ENCODE measurements around the gene ABHD3. TPM values are rescaled to one million over a fixed set of nuclear protein-coding genes. Genes with fewer than 3 reads are reported as not detected.
A peak's percentile ranks its signal among the peaks of the same experiment; 100 is the strongest.
"Not testable (repeated sequence)": the region's sequence is repeated elsewhere in the genome, so short reads cannot be mapped to it uniquely, and the experiment has no call there.

Gene ABHD3, protein sequence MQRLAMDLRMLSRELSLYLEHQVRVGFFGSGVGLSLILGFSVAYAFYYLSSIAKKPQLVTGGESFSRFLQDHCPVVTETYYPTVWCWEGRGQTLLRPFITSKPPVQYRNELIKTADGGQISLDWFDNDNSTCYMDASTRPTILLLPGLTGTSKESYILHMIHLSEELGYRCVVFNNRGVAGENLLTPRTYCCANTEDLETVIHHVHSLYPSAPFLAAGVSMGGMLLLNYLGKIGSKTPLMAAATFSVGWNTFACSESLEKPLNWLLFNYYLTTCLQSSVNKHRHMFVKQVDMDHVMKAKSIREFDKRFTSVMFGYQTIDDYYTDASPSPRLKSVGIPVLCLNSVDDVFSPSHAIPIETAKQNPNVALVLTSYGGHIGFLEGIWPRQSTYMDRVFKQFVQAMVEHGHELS
- total RNA-seq = 13.4 TPM

DNA sequence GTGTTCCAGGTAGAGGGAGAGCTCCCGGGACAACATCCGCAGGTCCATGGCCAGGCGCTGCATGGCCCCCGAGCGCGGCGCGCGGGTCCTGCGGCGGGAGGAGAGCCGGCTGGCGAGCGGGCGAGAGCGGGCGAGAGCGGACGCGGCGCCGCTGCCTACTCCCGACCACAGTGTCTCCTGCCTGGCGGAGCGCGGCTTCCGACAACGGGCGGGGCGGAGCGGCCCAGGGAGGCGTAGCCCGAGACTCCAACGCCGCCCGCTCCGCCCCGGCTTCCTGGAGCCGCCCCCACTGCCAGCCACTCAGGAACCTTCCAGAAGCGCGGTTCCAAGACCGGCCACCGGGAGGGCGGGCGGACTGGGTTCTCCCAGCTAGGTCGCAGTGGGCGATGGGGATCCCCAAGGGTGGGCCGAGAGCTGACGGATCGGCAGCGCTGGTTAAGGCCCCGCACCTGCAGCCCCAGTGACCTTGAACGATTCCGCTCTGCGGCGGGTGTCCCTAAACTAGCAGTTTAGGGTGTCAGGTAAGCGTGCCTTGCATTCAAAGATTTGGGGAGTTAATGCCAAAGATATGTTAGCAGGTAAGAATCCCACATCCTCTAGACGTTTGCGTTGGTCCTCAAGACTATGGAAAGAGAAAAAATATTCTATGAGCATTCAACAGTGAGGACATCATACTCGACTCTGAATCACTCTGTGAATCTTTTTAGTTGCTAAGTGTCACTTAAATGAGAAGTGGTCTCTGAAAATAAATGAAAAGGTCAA, at the start of gene ABHD3:
ABHD3 (minus strand) TSS at position 172 of the 762 bp plus-strand sequence; CDS start at position 63, 109 bp downstream.
- DNase-seq = peak; percentile 89

DNA sequence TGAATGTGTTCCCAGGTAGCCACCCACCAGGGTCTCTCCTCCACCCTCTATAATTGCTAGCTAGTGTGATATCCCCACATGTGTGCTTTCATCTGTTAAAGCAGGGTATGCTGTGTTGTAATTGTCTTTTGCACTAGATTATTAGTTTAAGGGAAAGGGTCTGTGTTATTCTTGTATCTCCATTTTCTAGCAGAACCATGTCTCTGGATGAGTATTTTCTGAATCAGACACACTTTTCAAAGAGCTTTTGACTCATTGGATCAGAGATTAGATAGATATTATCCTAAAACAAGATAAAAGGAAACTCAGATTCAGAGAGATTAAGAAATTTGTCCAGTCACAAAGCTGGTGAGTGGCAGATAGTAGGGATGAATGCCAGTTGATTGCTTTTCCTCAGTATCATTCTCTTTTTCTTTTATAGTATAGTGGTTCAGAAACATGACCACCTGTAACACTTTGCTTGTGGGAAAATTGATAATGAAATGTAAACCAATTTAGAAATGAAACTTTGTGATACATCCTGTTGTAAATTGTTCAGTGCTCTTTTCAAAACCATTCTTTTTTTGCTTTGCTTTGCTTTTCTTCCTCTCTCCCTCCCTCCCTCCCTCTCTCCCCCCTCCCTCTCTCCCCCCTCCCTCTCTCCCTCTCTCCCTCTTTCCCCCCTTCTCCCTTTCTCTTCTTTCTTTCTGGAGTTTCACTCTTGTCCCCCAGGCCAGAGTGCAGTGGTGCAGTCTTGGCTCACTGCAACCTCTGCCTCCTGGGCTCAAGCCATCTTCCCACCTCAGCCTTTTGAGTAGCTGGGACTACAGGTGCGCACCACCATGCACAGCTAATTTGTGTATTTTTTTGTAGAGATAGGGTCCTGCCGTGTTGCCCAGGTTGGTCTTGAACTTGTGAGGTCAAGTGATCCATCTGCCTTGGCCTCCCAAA, 43.5 kb upstream of the ABHD3 start:
- DNase-seq = no peak

DNA sequence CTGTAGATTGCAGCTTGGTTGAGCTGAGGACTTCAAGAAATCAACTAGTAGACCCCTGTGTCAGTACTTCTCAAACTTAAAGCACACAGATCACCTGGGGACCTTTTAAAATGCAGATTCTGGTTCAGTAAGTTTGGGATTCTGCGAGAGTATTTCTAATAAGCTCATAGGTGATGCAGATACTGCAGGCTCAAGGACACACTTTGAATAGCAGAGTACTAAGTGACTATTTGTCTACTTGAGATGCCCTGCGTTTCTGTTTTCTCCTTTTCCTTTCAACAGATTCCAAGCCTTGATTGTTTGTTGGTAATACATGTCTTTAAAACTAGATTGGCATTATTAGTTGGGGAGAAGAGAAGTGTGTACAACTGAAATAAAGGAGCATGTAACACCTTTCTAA, 42.7 kb upstream of the ABHD3 start:
- no peak for DNase-seq

DNA sequence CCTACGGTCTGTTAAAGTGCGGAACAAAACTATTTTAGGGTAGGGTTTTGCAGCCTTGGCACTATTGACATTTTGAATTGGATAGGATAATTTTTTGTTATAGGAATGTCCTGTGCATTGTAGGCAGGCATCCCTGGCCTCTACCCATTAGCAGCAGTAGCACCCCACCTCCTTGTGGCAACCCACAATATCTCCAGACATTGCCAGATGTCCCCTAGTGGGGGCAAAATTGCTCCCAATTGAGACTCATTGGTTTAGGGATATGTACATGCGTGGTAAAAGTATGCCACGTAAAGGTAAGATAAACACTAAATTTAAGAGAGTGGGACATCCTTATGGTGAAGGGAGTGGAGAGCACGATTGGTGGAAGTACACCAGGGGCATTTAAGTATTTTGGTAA, 40.7 kb upstream of the ABHD3 start:
- no peak for DNase-seq

DNA sequence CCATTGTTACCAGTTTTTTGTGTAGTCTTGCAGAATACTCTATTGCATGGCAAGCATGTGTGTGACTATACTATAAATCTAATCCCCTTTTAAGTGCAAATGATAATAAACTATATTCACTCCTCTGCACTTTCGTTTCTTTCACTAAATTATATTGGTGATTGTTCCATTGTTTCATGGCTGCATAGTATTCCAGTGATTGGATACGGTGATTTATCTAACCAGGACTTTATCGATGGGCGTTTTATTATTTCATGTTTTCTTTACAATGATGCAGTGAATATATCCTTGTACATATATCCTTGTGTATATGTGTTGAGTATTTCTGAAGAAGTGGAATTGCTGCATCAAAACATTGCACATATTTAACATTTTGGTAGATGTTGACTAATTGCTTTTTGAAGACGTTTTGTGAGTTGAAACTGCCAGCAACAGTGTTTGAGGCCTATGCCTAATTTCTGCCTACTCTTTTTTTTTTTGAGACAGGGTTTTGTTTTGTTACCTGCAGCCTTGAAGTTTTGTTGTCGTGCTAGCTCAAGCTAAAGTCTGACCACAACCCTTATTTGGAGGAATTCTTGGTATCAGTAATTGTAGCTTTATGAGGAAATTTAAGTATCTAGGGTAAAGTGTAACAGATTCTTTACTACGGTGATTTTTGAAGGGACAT, 38.7 kb upstream of the ABHD3 start:
- no peak for DNase-seq

DNA sequence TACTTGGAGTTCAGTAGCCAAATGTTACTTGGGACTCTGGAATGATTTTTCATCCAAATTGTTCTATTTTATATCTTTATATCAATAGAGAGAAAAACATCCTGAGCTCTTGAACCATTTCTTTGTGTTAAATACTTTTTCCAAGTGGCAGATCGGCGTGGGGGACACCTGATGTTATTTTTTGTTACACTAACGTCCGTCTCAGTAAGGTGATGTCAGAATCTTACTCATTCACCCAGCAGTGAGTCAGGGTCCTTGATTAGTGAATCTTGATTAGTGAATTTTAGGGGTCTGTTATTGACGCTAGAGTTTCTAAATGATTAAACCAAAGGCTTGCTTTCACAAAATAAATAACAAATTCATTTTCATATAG, 37.7 kb upstream of the ABHD3 start:
- DNase-seq = no peak

DNA sequence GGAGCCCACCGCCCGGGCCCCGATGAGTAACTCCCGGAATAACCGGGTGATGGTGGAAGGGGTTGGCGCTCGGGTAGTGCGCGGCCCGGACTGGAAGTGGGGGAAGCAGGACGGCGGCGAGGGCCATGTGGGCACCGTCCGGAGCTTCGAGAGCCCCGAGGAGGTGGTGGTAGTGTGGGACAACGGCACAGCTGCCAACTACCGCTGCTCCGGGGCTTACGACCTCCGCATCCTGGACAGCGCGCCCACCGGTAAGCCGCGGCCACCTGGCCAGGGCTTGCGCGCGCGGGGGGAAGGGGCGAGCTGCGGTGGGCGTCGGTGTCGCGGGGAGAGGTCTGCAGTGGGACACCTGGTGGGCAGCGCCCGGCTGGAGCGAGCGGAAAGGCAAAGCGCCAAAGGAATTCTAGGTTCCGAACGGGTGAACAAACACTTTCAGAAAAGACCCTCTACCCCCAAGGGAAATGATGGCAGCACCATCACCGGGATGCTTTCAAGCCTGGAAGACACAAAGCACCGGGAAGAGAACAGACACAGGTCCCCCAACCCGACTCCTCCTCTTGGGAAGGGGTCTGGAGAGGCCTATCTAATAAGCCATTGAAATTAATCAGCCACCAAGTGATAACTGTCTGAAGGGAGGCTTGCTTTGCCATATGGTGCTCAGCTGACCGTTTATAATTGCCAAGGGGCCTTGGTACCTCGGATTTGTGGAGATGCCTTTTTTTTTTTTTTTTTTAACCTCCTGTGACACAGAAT, 37.2 kb upstream of the ABHD3 start:
- DNase-seq = no peak

DNA sequence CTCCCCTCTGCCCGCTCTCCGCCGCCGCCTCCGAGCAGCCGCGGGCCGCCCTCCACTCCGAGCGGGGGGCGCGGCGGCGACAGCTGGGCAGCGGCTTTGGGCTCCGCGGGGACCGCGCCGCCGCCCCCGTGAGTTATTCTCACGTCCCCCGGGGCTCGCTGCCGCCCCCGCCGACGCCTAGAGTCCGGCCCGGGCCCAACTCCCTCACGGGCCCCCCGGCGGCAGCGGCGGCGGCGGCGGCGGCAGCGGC, 36.7 kb upstream of the ABHD3 start:
- no peak for DNase-seq

DNA sequence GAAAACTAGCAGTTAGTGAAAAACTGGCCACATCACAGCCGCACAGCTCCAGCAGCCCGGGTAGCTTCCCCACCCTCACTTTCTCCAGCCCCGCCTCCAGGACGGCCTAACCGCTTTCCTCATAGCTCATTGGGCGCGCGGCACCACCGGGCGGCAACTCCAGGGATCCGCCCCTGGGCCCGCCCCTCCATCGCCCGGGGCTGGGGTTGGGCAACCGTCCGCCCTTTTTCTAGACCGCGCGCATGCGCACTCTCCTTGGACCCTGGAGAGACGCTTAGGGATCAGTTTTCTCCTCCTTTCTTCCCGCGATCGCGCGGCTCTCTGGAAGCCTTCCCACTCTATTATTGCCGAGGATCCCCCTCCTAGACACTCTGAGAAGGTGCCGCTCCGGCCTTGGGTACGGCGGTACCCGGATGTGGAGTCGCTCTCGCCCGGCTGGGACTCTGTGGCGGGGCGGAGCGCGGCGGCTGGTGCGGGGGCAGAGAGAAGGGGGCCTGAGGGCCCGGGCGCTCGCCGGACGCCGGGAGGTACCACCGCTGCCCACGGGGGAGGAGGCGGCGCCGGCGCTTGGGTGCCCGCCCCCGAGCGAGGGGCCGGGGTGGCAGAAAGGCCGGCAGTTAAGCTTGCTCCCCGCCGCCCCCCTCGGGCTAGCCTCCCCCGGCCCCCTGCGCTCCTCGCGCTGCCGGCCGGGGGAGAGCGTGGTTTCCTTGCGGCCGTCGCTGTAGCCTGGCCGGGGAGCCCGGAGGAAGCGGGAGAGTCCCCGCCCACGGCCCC, 36.2 kb upstream of the ABHD3 start, which contains the start of gene MIB1:
MIB1 (plus strand) TSS at position 255 of the 774 bp plus-strand sequence. CDS start 792 bp downstream, outside the sequence.
- peak; percentile 99 for DNase-seq

DNA sequence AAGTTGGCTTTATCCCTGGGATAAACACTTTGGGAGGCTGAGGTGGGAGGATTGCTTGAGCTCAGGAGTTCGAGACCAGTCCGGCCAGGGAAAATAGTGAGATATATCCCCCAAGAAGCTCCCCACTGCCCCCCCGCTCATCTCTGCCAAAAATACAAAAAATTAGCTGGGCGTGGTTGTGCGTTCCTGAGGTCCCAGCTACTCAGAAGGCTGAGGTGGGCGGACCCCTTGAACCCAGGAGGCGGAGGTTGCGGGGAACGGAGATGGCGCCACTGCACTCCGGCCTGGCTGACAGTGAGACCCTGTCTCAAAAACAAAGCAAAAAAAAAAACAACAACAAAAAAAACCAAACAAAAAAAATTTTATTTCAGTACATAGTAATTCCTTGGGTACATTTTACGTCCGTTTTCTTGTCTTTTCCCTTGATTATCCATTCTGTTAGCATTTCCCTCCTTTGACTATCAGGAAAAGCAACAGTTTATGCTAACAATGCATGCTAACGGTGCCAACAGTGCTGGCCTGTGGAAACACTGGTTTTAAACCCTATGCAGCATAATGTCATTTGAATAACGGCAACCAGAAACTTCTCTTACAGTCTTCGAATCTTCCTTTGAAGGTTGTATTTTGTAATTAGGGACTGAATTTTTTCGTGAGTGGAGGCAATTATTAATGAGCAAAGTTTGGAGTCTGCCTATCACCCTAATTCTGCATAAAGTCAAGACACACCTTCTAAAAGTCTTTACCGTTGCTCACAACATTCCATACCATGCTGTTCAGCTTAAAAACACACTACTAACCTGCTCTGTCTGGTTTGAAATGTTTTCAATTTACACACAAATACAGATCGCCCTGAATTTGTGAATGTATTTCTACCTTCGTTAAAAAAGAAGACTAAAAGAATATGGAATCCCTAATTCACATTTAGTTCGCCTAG, 35.3 kb upstream of the ABHD3 start:
- no peak for DNase-seq

DNA sequence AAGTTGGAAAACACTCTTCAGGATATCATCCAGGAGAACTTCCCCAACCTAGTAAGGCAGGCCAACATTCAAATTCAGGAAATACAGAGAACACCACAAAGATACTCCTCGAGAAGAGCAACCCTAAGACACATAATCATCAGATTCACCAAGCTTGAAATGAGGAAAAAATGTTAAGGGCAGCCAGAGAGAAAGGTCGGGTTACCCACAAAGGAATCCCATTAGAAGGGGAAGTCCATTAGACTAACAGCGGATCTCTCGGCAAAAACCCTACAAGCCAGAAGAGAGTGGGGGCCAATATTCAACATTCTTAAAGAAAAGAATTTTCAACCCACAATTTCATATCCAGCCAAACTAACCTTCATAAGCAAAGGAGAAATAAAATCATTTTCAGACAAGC, 32.4 kb upstream of the ABHD3 start:
- not testable (repeated sequence) for DNase-seq

DNA sequence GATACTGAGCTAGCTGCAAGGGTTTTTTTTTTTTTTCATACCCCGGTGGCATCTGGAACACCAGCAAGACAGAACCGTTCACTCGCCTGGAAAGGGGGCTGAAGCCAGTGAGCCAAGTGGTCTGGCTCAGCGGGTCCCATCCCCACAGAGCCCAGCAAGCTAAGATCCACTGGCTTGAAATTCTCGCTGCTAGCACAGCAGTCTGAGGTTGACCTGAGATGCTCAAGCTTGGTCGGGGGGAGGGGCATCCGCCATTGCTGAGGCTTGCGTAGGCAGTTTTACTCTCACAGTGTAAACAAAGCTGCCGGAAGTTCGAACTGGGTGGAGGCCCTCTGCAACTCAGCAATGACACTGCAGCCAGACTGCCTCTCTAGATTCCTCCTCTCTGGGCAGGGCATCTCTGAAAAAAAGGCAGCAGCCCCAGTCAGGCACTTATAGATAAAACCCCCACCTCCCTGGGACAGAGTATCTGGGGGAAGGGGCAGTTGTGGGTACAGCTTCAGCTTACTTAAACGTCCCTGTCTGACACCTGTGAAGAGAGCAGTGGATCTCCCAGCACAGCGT, 31.0 kb upstream of the ABHD3 start:
- DNase-seq = no peak

DNA sequence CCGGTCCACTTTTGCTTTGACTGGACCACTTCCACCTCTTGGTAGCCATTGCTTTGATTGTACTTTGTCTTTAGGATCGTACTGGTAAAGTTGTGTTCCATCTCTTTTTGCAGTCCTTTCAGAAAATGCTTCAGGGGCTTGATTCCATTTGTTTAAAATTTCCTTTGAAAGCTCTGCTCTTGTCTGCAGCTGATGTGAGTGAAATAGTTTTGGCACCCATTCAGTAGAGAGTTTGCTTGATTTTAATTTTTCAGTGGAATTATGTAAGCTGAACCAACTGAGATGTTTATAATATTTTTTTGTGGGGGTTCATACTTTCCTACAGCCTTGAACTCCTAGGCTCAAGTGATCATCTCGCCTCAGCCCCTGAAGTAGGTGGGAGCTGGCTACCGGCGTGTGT, 28.4 kb upstream of the ABHD3 start:
- no peak for DNase-seq

DNA sequence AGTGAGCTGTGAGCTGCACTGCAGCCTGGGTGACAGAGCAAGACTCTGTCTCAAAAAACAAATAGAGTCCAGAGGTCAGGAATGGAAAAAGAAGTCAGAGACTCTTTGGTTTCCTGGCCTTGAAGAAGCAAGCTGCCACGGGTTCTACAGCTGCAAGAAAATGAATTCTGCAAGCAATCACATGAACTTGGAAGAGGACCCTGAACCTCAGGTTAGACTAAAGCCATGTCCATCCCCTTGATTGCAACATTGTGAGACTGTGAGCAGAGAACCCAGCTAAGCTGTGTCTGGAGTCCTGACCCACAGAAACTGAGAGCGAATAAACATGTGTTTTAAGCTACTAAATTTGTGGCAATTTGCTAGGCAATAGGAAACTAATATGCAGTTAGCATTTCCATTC, 23.1 kb upstream of the ABHD3 start:
- no peak for DNase-seq

DNA sequence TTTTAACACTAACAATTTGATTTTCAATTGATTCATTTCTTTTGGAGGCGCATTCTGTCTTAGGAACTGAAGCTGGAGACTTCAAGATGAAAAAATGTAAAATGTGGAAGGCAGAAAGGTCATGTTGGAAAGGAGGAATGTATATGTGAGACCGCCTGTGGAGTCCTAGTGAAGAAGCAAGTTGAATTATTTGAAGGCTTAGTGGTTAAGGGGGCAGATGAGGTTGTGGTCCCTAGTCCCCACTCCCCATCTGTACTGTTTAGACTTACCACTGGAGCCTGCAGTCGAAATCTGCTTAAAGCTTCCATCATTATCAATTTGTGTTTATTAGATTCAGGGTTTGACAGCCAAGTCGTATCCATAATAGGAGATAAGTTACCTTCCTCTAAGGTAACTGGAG, 20.6 kb upstream of the ABHD3 start:
- DNase-seq = no peak

DNA sequence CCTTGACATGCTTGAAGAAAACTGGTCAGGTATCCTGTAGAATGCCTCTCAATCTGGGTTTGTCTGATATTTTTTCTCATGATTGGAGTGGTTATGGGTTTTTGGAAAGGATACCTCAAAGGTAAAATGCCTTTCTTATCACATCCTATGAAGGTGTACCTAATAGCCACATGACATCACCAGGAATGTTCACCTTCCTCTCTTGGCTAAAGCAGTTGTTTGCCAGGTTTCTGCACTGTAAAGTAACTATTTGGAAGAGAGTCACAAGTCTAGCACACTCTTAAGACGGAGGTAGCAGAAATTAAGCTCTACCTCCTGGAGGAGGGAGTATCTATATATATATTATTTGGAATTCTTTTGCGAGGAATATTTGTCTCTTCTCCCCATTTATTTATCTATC, 18.1 kb upstream of the ABHD3 start:
- no peak for DNase-seq

DNA sequence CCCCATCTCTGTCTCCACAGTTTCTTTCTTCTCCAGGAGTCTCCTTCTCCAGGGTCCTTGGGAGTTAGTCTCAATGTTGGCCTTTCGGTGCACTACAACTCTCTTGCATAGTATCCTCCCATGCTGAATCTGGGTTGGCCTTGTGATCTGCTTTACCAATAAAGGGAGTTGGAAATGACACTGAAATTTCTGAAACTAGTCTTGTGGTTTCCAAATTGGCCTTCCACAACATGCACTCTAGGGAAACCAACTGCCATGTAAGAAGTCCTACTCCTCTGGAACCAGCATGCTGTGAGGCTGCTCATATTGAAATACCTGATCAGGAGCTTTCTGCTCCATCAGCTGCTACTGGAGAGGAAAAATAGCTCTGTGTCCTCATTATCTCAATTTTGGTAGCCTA, 9.9 kb upstream of the ABHD3 start:
- DNase-seq = no peak

DNA sequence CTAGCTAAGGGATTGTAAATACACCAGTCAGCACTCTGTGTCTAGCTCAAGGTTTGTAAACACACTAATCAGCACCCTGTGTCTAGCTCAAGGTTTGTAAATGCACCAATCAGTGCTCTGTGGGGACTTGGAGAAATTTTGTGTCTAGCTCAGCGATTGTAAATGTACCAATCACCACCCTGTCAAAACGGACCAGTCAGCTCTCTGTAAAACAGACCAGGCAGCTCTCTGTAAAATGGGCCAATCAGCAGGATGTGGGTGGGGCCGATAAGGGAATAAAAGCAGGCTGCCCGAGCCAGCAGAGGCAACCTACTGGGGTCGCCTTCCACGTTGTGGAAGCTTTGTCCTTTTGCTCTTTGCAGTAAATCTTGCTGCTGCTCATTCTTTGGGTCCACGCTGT, 2.6 kb upstream of the ABHD3 start:
- not testable (repeated sequence) for DNase-seq

DNA sequence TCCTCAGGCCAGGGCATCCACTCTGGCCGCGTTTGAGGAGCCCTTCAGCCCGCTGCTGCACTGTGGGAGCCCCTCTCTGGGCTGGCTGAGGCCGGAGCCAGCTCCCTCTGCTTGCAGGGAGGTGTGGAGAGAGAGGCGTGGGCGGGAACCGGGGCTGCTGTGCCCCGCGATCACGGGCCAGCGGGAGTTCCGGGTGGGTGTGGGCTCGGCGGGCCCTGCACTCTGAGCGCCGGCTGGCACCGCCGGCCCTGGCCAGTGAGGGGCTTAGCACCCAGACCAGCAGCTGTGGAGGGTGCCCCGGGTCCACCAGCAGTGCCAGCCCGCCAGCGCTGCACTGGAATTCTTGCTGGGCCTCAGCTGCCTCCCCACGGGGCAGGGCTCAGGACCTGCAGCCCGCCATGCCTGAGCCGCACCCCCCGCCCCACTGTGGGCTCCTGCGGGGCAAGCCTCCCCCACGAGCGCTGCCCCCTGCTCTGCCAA, 1.9 kb upstream of the ABHD3 start:
- DNase-seq = no peak
